ENCODE data around the gene SAE1.

SAE1 gene

DNA sequence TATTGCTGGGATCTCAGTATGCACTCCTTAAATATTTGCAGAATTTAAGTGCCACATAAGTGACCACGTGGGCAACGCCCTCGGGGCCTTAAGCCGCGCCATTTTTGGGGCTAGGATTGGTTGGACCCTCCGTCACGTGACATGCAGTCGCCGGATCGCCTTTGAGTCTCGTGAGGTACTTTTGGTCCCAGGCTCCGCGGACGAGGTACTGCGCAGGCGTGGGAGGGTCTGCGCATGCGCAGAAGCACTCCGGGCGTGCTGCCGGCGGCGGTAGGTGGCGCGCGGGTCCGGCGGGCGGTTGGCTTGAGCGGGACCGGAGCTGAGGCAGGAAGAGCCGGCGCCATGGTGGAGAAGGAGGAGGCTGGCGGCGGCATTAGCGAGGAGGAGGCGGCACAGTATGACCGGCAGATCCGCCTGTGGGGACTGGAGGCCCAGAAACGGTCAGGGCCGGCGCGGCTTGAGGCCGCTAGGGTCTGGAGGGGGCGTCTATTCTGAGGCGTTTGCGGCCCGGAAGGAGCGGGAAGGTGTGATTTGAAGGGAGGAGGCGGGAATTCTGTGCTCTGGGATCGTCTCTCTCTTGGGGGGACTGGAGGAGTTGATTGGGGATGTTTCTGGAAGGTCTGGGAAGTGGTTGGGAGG is at the start of gene SAE1:
SAE1 (plus strand) TSS at position 247 of the 639 bp plus-strand sequence; CDS start at position 343, 96 bp downstream.
- TF ChIP-seq, protein P1, sequence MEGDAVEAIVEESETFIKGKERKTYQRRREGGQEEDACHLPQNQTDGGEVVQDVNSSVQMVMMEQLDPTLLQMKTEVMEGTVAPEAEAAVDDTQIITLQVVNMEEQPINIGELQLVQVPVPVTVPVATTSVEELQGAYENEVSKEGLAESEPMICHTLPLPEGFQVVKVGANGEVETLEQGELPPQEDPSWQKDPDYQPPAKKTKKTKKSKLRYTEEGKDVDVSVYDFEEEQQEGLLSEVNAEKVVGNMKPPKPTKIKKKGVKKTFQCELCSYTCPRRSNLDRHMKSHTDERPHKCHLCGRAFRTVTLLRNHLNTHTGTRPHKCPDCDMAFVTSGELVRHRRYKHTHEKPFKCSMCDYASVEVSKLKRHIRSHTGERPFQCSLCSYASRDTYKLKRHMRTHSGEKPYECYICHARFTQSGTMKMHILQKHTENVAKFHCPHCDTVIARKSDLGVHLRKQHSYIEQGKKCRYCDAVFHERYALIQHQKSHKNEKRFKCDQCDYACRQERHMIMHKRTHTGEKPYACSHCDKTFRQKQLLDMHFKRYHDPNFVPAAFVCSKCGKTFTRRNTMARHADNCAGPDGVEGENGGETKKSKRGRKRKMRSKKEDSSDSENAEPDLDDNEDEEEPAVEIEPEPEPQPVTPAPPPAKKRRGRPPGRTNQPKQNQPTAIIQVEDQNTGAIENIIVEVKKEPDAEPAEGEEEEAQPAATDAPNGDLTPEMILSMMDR (IDR thresholded peaks at IDR 0.05; ENCODE audit: low read length, missing control alignments), result peak; percentile 35
- H3K4me3 ChIP-seq (replicated peaks; ENCODE audit: low read depth, low read length), result peak within 1 kb of the TSS; percentile 95
- DNase-seq (ENCODE audit: low read depth), result peak; percentile 99

DNA sequence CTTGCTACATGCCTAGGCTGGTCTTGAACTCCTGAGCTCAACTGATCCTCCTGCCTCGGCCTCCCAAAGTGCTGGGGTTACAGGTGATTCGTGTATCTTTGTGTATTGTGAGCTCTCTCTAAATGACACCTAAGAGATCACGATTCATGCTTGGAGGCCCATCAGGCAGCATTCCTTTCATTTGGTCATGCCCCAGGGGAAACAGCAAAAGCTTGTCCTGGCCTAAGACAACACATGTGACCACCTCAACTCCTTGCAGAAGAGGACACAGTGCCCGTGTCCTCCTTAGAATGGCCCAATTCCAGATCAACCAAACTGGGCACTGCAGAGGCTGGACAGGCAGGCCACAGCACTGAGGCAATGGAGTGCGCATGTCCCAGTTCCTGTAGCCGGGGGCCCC is 49.5 kb upstream of the SAE1 start:
- DNase-seq (ENCODE audit: low read depth), result no peak
- H3K4me3 ChIP-seq (replicated peaks; ENCODE audit: low read depth, low read length), result no peak overlapping the region
- TF ChIP-seq, protein P1 (IDR thresholded peaks at IDR 0.05; ENCODE audit: low read length, missing control alignments), result no peak

- no peak for DNase-seq (ENCODE audit: low read depth)
Observed at GRCh38 chr19:47082493-47082892, 48.1 kb upstream of the SAE1 start.

GRCh38 chr19:47084879-47085439 is 45.7 kb upstream of the SAE1 start:
- H3K4me3 ChIP-seq (replicated peaks; ENCODE audit: low read depth, low read length), result no peak overlapping the region
- no peak for DNase-seq (ENCODE audit: low read depth)
- TF ChIP-seq, protein P1 (IDR thresholded peaks at IDR 0.05; ENCODE audit: low read length, missing control alignments), result no peak

More at GRCh38 chr19:47082493-47082892, 48.1 kb upstream of the SAE1 start:
- no peak overlapping the region for H3K4me3 ChIP-seq (replicated peaks; ENCODE audit: low read depth, low read length)
- TF ChIP-seq, protein P1 (IDR thresholded peaks at IDR 0.05; ENCODE audit: low read length, missing control alignments), result no peak

DNA sequence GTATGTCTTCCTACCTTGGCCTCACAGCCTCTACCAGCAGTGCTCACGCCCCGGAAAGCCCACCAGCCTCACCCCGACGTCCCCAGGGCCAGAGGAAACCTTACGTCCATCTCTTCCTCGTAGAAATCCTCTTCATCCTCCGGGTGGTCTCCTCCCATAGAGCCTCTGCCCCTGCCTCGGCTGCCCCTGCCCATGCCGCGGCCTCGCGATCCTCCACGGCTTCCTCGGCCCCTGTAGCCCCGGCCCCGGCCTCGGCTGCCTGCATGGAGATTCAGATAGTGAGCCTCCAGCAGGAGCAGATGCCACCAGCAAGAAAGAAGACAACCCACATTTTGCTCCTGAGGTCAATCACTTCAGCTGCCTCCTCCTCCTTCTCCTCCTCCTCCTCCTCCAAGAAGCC is 44.4 kb upstream of the SAE1 start:
- TF ChIP-seq, protein P1 (IDR thresholded peaks at IDR 0.05; ENCODE audit: low read length, missing control alignments), result no peak
- no peak overlapping the region for H3K4me3 ChIP-seq (replicated peaks; ENCODE audit: low read depth, low read length)
- DNase-seq (ENCODE audit: low read depth), result no peak

- H3K4me3 ChIP-seq (replicated peaks; ENCODE audit: low read depth, low read length), result no peak overlapping the region
- TF ChIP-seq, protein P1 (IDR thresholded peaks at IDR 0.05; ENCODE audit: low read length, missing control alignments), result no peak
Observed at GRCh38 chr19:47089767-47090350, 40.8 kb upstream of the SAE1 start.

More at GRCh38 chr19:47089767-47090350, 40.8 kb upstream of the SAE1 start:
- DNase-seq (ENCODE audit: low read depth), result no peak

Measured in fibroblast of pulmonary artery (primary cell).